NCI-H748 (cell line): ENCODE data around the gene ARL13B.

ENCODE experiments used
- DNase-seq: peaks from one replicate; lab custom pipeline; 2025; ENCODE audit not compliant: unreplicated experiment; lab: John Stamatoyannopoulos, UW

ARL13B gene

DNA sequence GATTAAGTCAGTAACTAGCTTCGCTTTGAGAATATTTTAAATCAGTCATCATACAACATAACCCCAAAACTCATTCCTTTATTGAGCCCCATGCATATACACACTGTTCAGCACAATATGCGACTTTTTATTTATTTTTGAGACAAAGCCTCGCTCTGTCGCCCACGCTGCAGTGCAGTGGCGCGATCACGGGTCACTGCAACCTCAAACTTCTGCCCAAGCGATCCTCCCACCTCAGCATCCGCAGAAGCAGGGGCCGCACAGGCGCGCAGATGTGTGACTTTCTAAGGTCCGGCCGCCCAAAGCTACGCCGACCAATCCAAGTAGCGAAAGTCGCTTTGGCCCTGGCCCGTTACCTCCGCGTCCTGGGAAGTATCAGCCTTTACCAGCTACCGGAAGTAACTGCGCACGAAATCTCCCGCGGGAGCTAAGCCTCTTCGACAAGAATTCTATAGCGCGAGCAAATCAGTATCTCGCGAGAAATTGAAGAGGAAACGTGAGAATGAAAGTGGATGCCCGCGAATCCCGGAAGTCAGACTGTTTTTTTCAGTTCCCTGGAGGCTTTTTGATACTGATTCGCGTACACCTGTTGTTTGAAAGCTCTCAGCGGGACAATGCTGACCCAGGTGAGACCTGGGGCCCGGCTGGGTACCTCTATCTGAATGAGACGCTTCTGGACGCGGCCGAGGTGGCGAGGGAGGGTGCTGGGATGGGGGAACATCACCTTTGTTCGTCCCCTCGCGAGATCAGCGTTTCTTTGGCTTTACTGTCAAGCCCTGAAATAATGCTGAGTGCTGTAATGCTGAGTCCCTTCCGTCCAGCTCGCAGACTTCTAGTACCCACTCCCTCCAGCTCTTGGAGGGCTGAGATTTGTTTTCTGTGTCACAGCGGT, 82.8 kb downstream of the ARL13B start, which contains the start of the genes DHFR2 and NSUN3:
TSS of gene DHFR2 (minus strand) at position 404 of the 892 bp plus-strand sequence. CDS start 1,405 bp downstream, outside the sequence.
TSS of gene NSUN3 (plus strand) at position 549 of the 892 bp plus-strand sequence. CDS start at position 615, 66 bp downstream.
- DNase-seq = peak; percentile 96

DNA sequence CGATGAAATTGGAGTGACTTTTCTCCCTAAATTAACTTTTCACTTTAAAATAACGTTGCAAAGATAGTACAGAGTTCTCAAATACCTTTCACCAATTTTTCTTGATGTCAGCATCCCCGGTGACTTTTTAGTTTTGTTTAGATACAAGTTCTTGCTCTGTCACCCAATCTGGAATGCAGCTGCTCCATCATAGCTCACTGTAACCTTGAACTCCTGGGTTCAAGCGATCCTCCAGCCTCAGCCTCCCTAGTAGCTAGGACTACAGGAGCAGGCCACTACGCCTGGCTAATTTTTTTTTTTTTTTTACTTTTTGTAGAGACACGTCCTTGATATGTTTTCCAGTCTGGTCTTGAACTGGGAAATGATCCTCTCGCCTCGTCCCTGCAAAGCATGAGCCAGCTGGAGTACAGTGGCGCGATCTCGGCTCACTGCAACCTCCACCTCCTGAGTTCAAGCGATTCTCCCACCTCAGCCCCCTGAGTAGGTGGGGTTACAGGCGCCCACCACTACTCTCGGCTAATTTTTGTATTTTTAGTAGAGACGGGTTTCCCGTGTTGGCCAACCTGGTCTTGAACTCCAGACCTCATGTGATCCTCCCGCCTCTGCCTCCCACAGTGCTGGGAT, 83.7 kb downstream of the ARL13B start:
- DNase-seq = peak; percentile 2

DNA sequence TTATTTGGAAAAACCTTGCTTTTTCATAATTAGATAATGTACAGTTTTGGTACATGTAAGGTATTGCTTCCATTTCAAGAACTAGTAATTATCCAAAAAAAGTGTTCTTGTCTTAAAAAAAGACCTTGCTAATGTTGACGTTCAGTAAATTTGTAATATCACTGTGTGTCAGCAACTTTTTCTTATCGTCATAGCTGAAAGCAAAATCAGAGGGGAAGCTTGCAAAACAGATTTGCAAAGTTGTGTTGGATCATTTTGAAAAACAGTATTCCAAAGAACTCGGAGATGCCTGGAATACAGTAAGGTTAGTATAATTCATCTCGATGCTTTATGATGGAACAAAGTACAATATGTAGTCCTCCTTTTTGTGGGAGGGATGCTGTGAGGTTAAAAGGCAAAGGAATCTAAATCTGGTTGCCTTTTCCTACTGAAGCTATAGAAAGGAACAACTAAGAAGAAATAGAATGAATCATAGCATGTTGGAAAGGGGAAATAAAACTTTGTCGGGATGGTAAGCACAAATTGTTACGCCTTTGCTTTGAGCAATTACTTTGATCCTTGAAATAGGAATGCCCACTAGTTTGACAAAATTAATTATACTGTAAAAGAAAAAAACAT, 84.4 kb downstream of the ARL13B start:
- no peak for DNase-seq

DNA sequence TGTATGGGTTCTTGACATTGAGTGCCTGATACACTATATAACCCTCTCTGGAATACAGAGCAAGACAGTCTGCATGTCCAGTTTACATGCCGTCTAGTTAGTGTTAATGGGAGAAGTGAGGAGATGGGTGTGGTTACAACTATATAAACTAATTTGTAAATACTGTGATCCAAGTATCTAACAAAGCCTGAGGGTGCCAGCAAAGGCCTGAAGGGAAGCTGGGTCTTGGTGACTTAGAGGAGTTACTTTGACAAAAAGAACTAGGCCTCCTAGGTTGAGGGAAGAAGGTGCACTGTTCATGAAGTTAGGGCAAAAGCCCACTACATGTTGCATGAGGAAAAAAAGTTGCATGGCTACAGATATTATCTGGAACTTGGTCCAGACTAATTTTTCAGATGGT, 85.2 kb downstream of the ARL13B start:
- peak; percentile 0 for DNase-seq

DNA sequence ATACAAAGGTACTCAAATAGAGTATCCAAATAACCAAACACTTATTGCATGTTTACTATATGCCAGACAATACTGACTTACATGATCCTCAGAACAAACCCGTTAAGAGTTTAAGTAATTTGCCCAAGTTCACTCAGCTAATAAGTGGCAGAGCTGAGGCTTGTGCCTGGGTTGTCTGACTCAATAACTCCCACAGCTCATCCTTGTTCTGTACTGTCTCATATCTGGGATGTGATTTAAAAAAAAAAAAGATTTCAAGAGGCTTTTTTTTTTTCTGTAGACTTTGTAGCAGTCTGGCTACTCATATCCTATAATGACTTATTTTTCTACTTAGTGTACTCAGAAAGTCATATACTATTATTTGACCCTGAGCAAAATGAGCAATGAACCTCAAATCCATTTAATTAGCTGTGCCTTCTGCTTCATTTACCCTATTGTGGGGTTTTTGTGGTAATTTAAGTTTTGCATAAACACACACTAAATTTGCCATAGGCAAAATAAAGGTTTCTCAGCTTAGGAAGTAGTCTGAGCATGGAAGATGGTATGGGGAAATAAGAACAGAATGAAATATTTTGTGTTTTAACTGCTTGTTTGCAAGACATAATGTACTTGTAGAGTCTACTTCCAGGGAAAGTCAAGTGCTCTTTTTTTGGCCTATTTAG, 86.0 kb downstream of the ARL13B start:
- DNase-seq = no peak

DNA sequence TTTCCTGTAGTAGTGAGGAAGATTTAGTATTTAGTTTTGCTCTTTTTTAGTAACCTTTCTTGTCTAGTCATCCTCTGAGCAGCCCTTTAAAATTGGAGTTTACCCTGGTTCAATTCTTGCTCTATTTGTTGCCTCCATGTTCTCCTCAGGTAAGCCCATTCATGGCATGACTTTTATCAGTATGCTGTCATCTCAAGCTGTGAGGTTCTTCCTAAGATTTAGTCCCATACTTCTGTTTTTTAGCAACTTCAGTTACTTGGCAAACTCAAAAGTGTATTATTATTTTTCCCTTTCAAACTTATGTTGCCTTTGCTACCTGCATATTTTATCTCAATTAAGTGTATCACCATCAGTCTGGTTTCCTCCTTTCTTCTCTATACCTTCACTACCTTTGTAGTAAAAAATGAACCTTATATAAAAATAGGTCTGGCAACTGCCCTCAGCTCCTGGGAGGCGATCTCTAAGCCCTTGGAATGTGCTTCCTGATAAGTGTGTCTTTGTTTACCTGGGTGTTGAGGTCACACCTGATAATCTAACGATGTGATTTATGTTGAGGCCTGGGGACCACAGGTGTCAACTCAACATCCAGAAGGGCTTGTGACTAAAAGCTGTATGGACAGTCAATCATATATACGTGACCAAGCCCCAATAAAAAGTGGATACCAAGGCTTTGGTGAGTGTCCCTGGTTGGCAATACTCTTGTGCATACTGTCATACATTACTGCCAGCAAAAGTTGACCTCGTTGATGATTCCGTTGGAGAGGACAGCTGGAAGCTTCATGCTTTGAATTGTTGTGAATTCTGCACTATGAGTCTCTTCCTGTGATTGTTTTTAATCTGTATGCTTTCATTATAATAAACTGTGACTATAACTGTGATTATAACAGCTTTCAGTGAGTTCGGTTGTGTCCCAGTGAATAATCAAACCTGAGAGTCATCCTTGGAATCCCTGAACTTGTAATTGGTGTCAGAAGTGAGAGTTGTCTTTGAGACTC, 86.8 kb downstream of the ARL13B start:
- no peak for DNase-seq

DNA sequence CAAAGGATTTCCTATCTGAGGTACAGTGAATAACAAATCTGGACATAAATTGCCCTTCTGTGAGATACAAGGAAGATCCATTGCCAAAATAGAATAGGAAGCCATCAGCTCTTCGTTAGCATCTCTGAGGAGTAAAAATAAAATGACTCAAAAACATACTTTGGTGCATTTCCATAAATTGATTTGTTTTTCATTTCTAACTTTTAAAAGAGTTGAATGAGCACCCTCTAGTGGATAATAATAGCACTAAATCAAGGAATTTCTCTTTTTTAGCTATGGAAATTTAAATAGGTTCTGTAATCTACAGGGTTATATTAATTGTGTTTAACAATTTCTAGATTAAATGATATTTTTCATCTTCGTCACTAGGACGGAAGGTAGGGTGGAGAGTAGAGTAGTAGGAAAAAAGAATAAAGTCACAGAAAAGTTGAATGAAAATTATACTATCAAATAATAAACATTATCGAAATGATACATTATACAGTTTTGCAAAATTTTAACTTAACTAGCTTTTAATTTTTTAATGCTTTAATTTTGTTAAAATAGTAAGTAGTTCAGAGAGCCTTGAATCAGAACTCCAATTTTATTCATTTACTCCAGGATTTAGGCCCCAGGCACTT, 89.3 kb downstream of the ARL13B start:
- DNase-seq = peak; percentile 15

DNA sequence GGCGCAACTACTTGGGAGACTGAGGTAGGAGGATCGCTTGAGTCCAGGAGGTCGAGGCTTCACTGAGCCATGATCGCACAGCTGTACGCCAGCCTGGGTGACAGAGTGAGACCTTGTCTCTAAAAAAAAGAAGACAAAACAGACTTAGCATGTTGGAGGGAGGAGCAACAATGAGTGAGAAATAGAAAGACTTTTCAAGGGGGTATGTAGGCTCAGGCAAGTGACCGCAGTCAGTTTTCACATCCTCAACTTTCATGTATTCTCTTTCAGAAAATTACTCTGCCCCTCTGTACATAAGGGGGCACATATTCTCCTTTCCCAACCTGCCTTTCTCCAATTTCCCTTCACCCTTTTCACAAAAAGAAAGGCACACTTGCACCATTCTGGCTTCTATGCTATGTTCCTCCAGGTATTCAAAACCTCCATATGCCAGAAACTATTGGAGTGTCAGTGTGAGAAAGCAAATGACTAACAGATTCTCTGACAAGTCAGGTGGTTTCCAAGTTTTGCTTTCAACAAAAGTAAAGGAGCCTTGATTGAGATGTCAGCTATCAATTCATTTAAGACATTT, 90.5 kb downstream of the ARL13B start:
- DNase-seq = no peak

DNA sequence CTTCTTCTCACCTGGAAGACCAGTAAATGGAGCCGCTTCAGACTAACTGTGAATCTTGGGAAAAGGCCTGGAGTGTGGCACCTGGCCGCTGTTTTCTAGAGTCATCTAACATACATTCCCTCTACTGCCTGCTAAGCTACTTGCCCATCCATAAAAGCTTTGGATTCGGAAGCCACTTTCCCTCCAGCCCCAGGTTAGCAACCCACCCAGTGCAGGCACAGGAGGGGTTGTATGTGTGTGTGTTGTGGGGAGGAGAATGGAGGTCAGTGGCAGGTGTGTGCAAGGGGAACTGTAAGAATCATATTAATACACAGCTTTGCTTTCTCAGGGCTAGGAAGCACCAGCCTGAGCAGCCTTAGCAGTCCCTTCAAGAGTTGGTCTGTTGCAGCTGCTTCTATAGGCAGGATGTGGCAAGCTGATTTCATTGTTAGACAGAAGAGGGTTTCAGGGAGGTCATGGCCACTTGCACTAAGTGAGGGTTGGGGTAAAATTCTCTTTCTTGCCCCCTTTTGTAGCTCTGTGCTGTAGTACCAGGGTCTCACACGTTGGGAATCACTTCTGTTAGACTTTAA, 91.8 kb downstream of the ARL13B start:
- DNase-seq = no peak

DNA sequence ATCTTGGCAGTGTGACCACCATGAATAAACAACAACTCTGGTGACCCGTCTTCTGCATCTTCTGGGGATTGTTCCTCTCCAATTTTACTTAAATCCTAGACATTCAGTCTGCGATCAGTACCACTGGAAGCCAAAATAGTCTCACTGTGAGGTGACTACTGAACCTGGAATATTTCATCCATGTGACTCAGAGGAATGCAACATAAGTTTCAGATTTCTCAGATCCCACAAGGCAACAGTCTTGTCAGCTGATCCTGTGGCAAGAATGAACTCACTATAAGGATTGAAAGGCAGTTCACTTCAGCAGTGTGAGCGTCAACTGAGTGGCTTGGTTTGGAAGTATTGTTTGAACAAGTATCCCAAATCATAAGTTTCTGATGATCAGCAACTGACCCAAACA, 96.1 kb downstream of the ARL13B start:
- no peak for DNase-seq

DNA sequence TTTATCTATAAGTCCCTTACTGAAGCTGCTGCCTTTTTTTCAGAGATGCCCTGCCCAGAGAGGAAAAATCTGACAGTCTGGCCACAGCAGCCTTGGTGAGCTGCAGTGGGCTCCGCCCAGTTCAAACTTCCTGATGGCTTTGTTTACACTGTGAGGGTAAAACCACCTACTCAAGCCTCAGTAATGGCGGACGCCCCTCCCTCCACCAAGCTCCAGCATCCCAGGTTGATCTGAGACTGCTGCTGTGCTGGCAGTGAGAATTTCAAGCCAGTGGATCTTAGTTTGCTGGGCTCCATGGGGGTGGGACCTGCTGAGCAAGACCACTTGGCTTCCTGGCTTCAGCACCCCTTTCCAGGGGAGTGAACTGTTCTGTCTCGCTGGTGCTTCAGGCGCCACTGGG, 100.6 kb downstream of the ARL13B start:
- DNase-seq = peak; percentile 57

DNA sequence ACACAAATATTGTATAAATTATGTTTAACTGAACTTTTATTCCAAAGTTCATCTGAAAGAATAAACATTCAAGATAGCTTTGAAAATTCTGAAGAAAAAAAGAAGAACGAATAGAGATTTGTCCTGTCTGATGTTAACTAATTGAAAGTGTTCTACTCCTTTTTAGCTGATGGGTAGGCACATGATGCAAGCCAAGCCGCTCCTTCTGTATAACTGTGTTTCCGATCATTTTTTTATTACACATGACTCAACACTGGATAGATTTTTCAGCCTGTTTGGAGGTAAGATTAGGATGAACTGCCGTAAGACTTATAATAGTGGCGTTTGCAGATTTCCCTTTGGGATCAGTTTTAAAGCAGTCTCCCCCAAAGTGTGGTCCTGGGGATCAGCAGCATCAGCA, 101.9 kb downstream of the ARL13B start:
- DNase-seq = no peak

DNA sequence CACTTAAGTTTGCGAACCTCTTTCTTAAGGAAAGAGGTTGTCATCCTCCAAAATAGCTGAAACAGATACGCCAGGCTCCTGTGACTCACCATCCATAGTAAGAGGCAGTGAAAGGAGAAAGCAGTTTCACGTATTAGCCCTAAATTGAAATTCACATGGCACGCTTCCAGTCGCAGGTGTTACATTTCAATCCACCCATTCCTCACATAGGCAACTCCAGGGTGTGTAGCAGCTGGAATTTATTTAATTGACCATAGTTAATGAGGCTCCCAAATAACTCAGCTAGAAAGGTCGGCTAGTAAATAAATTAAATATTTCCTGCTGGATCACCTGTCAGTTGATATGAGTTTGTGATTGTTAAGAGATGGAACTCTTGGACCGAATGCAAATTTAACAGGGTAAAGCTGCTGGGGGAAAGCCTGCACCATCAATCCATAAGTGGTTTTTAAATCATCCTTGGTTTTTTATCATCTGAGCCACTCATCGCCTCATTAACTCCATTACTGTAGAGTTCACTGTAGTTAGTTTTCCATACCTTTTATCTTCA, 102.5 kb downstream of the ARL13B start:
- DNase-seq = peak; percentile 89

DNA sequence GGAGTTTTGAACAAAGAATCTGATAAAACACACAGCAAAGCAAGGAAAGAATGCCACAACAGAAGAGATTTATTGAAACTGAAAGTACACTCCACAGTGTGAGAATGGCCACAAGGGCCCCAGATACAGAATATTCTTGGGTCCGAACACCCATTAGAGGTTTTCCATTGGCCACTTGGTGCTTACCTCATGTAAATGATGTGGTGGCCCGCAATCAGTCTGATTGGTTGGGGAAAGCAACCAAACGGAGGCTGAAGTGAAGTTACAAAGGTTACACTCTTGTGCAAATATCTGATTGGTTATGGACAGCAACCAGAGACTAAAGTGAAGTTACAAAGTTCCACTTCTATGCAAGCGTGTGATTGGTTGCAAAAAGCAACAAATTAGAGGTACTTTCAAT, 103.3 kb downstream of the ARL13B start:
- no peak for DNase-seq

DNA sequence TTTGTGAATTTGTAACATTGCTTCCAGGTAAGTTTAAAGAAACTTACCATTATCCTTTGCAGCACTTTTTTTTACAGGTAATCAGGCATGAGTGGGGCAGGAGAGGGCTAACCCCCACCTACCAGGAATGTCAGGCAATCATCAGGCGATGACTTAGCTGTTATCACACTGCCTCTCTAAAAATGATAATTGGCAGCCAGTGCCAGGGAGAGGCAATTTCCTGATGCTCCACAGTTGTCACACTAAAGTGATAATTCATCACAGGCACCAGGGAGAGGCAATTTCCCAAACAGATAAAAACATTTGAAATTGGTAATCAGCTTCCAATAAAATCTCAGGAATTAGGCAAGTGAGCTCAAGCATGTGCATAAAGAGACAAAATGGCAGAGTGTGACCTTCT, 109.2 kb downstream of the ARL13B start:
- no peak for DNase-seq

DNA sequence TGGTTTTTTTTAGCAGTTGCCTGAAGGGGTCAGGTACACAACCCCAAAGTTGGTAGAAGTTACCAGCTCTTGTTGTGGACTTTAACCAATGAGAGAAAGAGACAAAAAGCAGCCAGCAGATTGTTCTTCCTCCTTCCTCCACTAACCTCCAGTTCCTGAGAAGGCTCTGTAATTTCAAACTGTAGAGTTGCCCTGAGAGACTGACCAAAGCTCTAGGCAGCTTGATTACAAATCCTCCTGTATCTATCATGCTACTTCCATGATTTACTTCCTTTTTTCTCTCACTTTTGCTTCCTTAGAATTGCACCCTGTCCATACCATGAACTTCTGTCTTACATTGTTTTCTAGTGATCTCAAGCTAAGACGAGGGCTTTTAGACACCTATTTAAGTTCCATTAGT, 112.1 kb downstream of the ARL13B start:
- DNase-seq = no peak

DNA sequence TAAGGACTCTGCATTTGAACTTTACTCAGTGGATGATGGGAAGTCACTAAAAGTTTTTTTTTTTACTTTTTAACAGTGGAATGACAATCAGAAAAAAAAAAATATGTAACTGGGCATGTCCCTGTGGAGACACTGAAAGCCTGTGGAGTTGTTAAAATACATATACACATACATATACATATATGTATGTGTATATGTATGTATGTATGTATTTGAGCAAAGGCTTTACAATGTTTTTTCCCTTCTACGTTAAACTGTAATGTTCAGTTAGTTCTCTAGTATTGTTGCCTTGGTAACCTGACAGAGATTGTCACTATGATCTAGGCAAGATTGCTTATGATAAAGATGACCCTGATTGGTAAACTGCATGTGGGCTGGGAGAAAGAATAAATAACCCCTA, 113.2 kb downstream of the ARL13B start:
- DNase-seq = no peak

DNA sequence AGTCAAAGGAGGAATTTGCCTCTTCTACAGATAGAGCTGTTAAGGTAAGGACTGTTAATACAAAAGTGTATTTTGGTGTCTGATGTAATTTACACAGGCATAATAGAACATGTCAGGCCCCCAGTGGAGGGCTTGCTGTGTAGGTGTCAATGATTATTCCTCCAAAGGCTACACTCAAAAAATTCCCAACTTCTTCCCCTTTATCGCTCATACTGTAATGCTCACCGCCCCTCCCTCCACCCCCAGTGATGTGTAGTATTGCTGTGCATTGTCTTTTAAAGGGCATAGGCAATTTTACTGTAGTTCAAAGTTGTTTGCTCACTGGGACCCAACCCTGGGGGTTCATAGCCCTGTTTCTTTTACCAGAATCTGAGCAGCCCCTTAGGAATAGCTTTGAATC, 115.2 kb downstream of the ARL13B start:
- DNase-seq = no peak

DNA sequence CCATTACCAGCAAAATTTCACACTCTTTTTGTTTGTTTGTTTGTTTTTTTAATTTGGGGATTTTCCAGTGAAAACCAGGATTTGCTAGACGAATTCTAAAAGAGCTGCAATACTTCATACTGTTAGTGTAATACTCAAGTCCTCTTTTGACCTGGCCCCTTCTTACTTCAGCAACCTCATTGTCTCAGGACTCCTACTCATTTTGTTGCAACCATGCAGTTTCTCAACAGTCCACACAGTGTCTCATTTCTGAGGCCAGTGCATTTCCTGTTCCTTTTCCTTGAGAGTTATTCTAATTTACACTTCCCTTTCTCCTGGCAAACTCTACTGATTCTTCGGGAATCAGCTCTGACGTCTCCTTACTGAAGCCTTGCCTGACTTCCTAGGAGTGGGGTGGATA, 118.5 kb downstream of the ARL13B start:
- DNase-seq = no peak
